Fibroblast of the aortic adventitia (primary cell): Measurements from ENCODE around the gene DENND1A. TPM values are rescaled to one million over a fixed set of nuclear protein-coding genes. Genes with fewer than 3 reads are reported as not detected.

Experiments
- DNase-seq: peaks from one replicate; pipeline ENCODE4 v3.0.0-alpha.2; 2010; ENCODE audit warnings: low read depth
- H3K4me3 ChIP-seq: 2 replicates; pipeline ENCODE4 v1.5.1; 2011; ENCODE audit warnings: low read depth, mild to moderate bottlenecking, control low read depth, low read length, moderate library complexity
- CTCF ChIP-seq: IDR thresholded peaks from 2 replicates; pipeline ENCODE4 v1.5.1; 2011; ENCODE audit warnings: mild to moderate bottlenecking, low read length, control low read depth, inconsistent platforms; ENCODE audit not compliant: insufficient read depth
- total RNA-seq: library from RNA; depleted of rRNA; stranded (reverse); fragments of >200 nt; gene quantifications from 2 replicates; pipeline ENCODE4 v1.2.3, GENCODE V29; 2012; ENCODE audit warnings: low replicate concordance

DENND1A gene
- total RNA-seq, 1 donor: 27.7 TPM

GRCh38 chr9:123424131-123424530, 505.8 kb downstream of the DENND1A start:
- DNase-seq: no peak
- no peak for TF ChIP-seq CTCF
- H3K4me3 ChIP-seq: no peak overlapping the region

GRCh38 chr9:123423311-123423640, 506.6 kb downstream of the DENND1A start:
- H3K4me3 ChIP-seq: no peak overlapping the region
- TF ChIP-seq CTCF: no peak
- DNase-seq: no peak

- no peak for DNase-seq
- no peak overlapping the region for H3K4me3 ChIP-seq
- TF ChIP-seq CTCF: no peak
Measured at GRCh38 chr9:123422635-123423310, 507.2 kb downstream of the DENND1A start.

- H3K4me3 ChIP-seq: no peak overlapping the region
- DNase-seq: no peak
- TF ChIP-seq CTCF: no peak
Measured at GRCh38 chr9:123421801-123422455, 508.0 kb downstream of the DENND1A start.

GRCh38 chr9:123421186-123421585, 508.7 kb downstream of the DENND1A start:
- no peak for DNase-seq
- no peak for TF ChIP-seq CTCF
- H3K4me3 ChIP-seq: no peak overlapping the region

GRCh38 chr9:123420592-123421111, 509.3 kb downstream of the DENND1A start:
- no peak for DNase-seq
- H3K4me3 ChIP-seq: no peak overlapping the region
- TF ChIP-seq CTCF: no peak
